A549 (cell line): Measurements from ENCODE around the gene PNPLA7.

Experiments
- CEBPB ChIP-seq, 2 experiments: fragments of >200 bp in 1 of 2; sonication (Bioruptor Twin) in 1 of 2; formaldehyde crosslinking in 1 of 2; IDR thresholded peaks; 2 replicates each; pipeline ENCODE4 v1.6.1; 2012 to 2016
- CTCF ChIP-seq: fragments of >200 bp; sonication (Bioruptor Twin); formaldehyde crosslinking; IDR thresholded peaks from 3 replicates; pipeline ENCODE4 v1.5.1; 2016
- EHF ChIP-seq: fragments of 250-450 bp; sonication (Bioruptor Pico); IDR thresholded peaks from 2 replicates; pipeline ENCODE4 v1.5.0; 2020; ENCODE audit warnings: mild to moderate bottlenecking
- FOSL2 ChIP-seq, 2 experiments: fragments of 450-650 bp in 1 of 2; fragments of >200 bp in 1 of 2; sonication (Bioruptor Twin) in 1 of 2; formaldehyde crosslinking; IDR thresholded peaks; 2 replicates each; pipeline versions ENCODE4 v1.5.0 to v1.6.1; 2016 to 2020; ENCODE audit warnings: mild to moderate bottlenecking in 1 of 2, moderate library complexity in 1 of 2
- JUN ChIP-seq, 2 experiments: fragments of >200 bp; sonication (Bioruptor Twin); formaldehyde crosslinking; IDR thresholded peaks; 2 replicates in 1 of 2; 3 replicates in 1 of 2; pipeline ENCODE4 v1.6.1; 2016 to 2017
- MAX ChIP-seq: IDR thresholded peaks from 2 replicates; pipeline ENCODE4 v1.6.1; 2012
- POLR2A ChIP-seq: IDR thresholded peaks from 2 replicates; pipeline ENCODE4 v1.6.1; 2012; ENCODE audit warnings: mild to moderate bottlenecking, low read length
- RAD21 ChIP-seq, 2 experiments: fragments of >200 bp in 1 of 2; sonication (Bioruptor Twin) in 1 of 2; formaldehyde crosslinking in 1 of 2; IDR thresholded peaks in 1 of 2; conservative IDR thresholded peaks in 1 of 2; 2 replicates in 1 of 2; 3 replicates in 1 of 2; pipeline ENCODE4 v1.6.1; 2012 to 2018; ENCODE audit warnings: inconsistent platforms in 1 of 2
- TF ChIP-seq, protein P1 (sequence below): IDR thresholded peaks from 2 replicates; pipeline ENCODE4 v1.6.1; 2012

DNA sequence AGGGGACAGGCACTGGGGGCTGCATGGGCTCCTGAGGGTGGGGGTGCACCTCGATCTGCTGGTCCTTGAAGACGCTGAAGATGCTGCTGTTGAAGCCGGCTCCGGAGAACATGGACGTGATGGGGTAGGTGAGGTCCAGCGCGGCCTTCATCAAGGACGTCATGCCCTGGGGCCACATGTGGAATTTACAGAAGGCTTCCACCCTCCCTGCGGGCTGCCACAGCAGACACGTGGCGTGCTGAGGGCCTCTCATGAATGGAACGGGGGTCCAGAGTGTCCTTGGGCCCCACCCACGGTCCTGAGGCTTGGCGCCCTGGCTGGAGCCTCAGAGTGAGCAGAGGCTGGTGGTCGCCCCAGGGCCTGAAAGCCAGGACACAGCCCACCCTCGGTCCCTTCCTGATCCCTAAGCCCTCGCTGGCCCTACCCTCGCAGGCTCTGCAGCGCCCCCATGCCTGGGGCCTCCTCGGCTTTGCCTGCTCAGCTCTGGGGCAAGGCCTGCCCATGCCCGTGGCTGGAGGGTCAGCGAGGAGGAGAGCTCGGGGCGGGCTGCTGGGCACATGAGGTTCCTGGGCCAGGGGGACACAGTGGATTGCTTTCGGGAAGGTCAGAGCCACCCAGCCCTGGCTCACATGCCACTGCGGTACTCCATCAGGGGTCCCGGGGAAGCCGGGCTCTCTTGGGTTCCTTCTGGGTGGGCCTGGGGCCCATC, 85.8 kb downstream of the PNPLA7 start:
- TF ChIP-seq CTCF, result no peak
- TF ChIP-seq EHF (CRISPR knock-in tag), result no peak
- TF ChIP-seq CEBPB (IDR thresholded peaks at IDR 0.05), result no peak
- TF ChIP-seq POLR2A, result no peak
- no peak for TF ChIP-seq RAD21 (conservative IDR thresholded peaks at IDR 0.05 in 1 of 2, IDR thresholded peaks at IDR 0.05 in 1 of 2)
- TF ChIP-seq, protein P1, sequence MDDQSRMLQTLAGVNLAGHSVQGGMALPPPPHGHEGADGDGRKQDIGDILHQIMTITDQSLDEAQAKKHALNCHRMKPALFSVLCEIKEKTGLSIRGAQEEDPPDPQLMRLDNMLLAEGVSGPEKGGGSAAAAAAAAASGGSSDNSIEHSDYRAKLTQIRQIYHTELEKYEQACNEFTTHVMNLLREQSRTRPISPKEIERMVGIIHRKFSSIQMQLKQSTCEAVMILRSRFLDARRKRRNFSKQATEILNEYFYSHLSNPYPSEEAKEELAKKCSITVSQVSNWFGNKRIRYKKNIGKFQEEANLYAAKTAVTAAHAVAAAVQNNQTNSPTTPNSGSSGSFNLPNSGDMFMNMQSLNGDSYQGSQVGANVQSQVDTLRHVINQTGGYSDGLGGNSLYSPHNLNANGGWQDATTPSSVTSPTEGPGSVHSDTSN, result no peak
- TF ChIP-seq FOSL2 (IDR thresholded peaks at IDR 0.05), result no peak
- no peak for TF ChIP-seq FOSL2 (CRISPR knock-in tag; IDR thresholded peaks at IDR 0.05)
- no peak for TF ChIP-seq JUN (IDR thresholded peaks at IDR 0.05)
- no peak for TF ChIP-seq MAX
